Subcutaneous adipose tissue (tissue), 4 donors: ENCODE data around the gene FRMD4A. TPM values are rescaled to one million over a fixed set of nuclear protein-coding genes. Genes with fewer than 3 reads are reported as not detected.

Experiments
- CTCF ChIP-seq: fragments of 450-650 bp; IDR thresholded peaks from one replicate; pipeline ENCODE4 v1.5.1; 2016; ENCODE audit warnings: low read depth, mild to moderate bottlenecking, control low read depth, antibody characterized with exemption, moderate library complexity
- total RNA-seq, 4 donors: library from RNA; depleted of rRNA; stranded (reverse); fragments of >200 nt; gene quantifications; one replicate each; pipeline ENCODE4 v1.1.0, GENCODE V29; 2016

Gene FRMD4A
- total RNA-seq, 4 donors from 2014 or later, result 70.0 to 206 (median 81.4) TPM

DNA sequence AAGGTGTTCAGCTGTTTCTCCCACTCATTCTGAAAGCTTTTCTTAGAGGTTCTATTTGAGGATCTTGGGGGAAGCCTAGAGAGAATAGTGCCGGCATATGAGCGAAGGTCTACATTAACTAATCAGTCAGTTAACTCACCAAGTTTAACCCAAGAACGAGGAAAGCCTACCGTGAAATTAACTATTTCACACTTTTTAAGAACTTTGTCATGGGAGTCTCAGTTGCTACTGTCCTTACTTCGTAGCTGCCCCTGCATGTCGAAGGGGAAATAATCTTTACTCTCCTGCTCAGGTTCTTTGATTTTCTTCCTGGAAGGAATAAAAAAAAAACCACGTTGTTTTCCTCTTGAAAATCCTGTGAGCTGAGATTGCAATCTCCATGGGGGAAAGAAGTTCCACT lies 115.1 kb downstream of the FRMD4A start:
- TF ChIP-seq CTCF, result no peak

GRCh38 chr10:14211610-14212009 lies 119.1 kb downstream of the FRMD4A start:
- TF ChIP-seq CTCF, result no peak

DNA sequence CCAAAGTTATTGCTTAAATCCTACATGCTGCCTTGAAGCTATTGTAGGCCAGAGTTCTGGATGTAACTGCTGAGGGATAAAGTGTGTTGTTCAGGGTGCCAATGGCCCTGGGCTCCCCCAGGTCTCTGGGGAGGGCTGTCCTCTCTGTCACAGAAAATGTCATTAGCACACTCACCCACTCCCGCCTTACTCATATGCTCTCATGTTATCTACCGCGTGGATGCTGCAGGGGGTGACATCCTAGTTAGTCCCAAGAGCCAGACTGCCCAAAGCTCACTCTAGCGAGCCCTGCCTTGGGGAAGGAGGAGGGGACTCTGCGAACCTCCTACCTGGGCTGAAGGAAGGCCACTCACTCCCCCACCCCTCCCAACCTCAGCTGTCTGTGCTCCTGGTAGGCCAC lies 122.5 kb downstream of the FRMD4A start:
- TF ChIP-seq CTCF, result no peak

DNA sequence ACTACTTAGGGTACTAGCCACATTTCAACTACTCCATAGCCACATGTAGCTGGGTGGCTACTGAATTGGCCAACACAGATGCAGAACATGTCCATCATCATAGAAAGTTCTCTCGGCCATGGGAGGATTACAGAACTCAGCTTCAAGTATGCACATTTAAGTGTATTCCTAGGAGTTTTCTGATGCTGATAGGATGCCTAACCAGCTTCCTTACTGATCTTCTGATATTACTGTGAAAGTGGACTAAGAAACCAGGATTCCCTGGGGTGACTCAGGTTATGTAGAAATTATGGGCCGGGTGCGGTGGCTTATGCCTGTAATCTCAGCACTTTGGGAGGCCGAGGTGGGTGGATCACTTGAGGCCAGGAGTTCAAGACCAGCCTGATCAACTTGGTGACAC lies 125.5 kb downstream of the FRMD4A start:
- TF ChIP-seq CTCF, result no peak

- TF ChIP-seq CTCF, result no peak
Measured at GRCh38 chr10:14200698-14201544, 129.8 kb downstream of the FRMD4A start.

DNA sequence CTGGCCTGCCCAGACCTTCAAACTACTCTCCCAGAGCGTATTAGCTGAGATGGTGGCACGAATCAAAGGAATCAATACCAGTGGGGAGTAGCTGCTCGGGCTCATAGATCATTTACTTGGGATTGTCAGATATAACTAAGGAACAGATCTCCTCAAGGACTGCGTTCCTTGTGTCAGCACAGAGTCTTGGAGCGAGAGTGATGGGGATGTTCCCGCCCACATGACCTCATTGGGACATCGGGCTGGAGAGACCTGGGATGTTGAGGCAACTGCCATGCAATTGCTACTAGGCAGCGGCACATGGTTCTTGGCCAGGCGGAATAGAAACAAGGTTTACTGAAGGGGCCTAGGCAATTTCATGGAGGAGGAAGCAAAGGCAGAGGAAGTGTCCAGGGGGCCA lies 132.6 kb downstream of the FRMD4A start:
- no peak for TF ChIP-seq CTCF

GRCh38 chr10:14196113-14196512 lies 134.6 kb downstream of the FRMD4A start:
- no peak for TF ChIP-seq CTCF
